HEK293 (cell line): ENCODE results near the gene NOXO1.

Experiments
- EGR2 ChIP-seq: fragments of 450-650 bp; formaldehyde crosslinking; IDR thresholded peaks from 2 replicates; pipeline ENCODE4 v1.5.1; 2016; ENCODE audit warnings: low read depth, missing biosample characterization, missing genetic modification characterization
- HOXD13 ChIP-seq: sonication (generic); formaldehyde crosslinking; IDR thresholded peaks from 2 replicates; pipeline ENCODE4 v1.8.0; 2022; ENCODE audit warnings: missing genetic modification reagents, borderline replicate concordance
- IKZF3 ChIP-seq: fragments of 450-650 bp; IDR thresholded peaks from 2 replicates; pipeline ENCODE4 v1.5.0; 2018; ENCODE audit warnings: missing biosample characterization, mild to moderate bottlenecking, missing genetic modification characterization, moderate library complexity
- KLF1 ChIP-seq: fragments of 450-650 bp; formaldehyde crosslinking; IDR thresholded peaks from 2 replicates; pipeline ENCODE4 v1.5.1; 2016; ENCODE audit warnings: missing biosample characterization, missing genetic modification characterization
- KLF10 ChIP-seq: fragments of 450-650 bp; IDR thresholded peaks from 2 replicates; pipeline ENCODE4 v1.5.1; 2018; ENCODE audit warnings: missing biosample characterization, mild to moderate bottlenecking, missing genetic modification characterization
- REPIN1 ChIP-seq: fragments of 450-650 bp; formaldehyde crosslinking; IDR thresholded peaks from 2 replicates; pipeline ENCODE4 v1.5.1; 2017; ENCODE audit warnings: missing biosample characterization, missing genetic modification characterization, low read depth
- SP7 ChIP-seq: fragments of 450-650 bp; formaldehyde crosslinking; IDR thresholded peaks from 2 replicates; pipeline ENCODE4 v1.5.1; 2016; ENCODE audit warnings: missing biosample characterization, missing genetic modification characterization
- ZBTB17 ChIP-seq: fragments of 450-650 bp; formaldehyde crosslinking; IDR thresholded peaks from 2 replicates; pipeline ENCODE4 v1.5.1; 2016; ENCODE audit warnings: missing biosample characterization, missing genetic modification characterization
- ZFP41 ChIP-seq: fragments of 450-650 bp; formaldehyde crosslinking; IDR thresholded peaks from 2 replicates; pipeline ENCODE4 v1.5.1; 2016; ENCODE audit warnings: missing biosample characterization, missing genetic modification characterization, borderline replicate concordance
- ZNF16 ChIP-seq: fragments of 450-650 bp; formaldehyde crosslinking; IDR thresholded peaks from 2 replicates; pipeline ENCODE4 v1.5.1; 2016; ENCODE audit warnings: low read depth, missing biosample characterization, missing genetic modification characterization
- ZNF239 ChIP-seq: fragments of 450-650 bp; formaldehyde crosslinking; IDR thresholded peaks from 2 replicates; pipeline ENCODE4 v1.5.1; 2016; ENCODE audit warnings: missing biosample characterization, missing genetic modification characterization
- ZNF341 ChIP-seq: fragments of 450-650 bp; formaldehyde crosslinking; IDR thresholded peaks from 2 replicates; pipeline ENCODE4; 2016; ENCODE audit warnings: low read depth, missing biosample characterization, missing genetic modification characterization
- ZNF426 ChIP-seq: fragments of 450-650 bp; formaldehyde crosslinking; IDR thresholded peaks from 2 replicates; pipeline ENCODE4 v1.5.1; 2017; ENCODE audit warnings: missing biosample characterization, missing genetic modification characterization, mild to moderate bottlenecking, inconsistent platforms, moderate library complexity
- ZNF544 ChIP-seq: fragments of 450-650 bp; formaldehyde crosslinking; IDR thresholded peaks from 2 replicates; pipeline ENCODE4 v1.5.0; 2017; ENCODE audit warnings: missing biosample characterization, missing genetic modification characterization
- ZNF623 ChIP-seq: fragments of 450-650 bp; formaldehyde crosslinking; IDR thresholded peaks from 2 replicates; pipeline ENCODE4 v1.5.1; 2016; ENCODE audit warnings: missing biosample characterization, missing genetic modification characterization
- ZNF776 ChIP-seq: fragments of 450-650 bp; formaldehyde crosslinking; IDR thresholded peaks from 2 replicates; pipeline ENCODE4 v1.5.0; 2017; ENCODE audit warnings: missing biosample characterization, missing genetic modification characterization, borderline replicate concordance
- ZNF843 ChIP-seq: fragments of 450-650 bp; formaldehyde crosslinking; IDR thresholded peaks from 2 replicates; pipeline ENCODE4 v1.5.1; 2016; ENCODE audit warnings: missing biosample characterization, missing genetic modification characterization
- TF ChIP-seq, protein P1 (sequence below): fragments of 450-650 bp; formaldehyde crosslinking; IDR thresholded peaks from 2 replicates; pipeline ENCODE4 v1.5.1; 2016; ENCODE audit warnings: missing biosample characterization, missing genetic modification characterization
- TF ChIP-seq, protein P2 (sequence below): fragments of 450-650 bp; IDR thresholded peaks from 2 replicates; pipeline ENCODE4 v1.5.1; 2018; ENCODE audit warnings: missing biosample characterization, mild to moderate bottlenecking, missing genetic modification characterization
- TF ChIP-seq, protein P3 (sequence below): fragments of 450-650 bp; formaldehyde crosslinking; IDR thresholded peaks from 2 replicates; pipeline ENCODE4 v1.5.1; 2016; ENCODE audit warnings: missing biosample characterization, missing genetic modification characterization
- TF ChIP-seq, protein P4 (sequence below): fragments of 450-650 bp; formaldehyde crosslinking; optimal IDR thresholded peaks from 2 replicates; pipeline ENCODE3; 2016; ENCODE audit warnings: missing biosample characterization, mild to moderate bottlenecking, missing genetic modification characterization
- TF ChIP-seq, protein P5 (sequence below): fragments of 450-650 bp; formaldehyde crosslinking; IDR thresholded peaks from 2 replicates; pipeline ENCODE4 v1.5.1; 2016; ENCODE audit warnings: missing biosample characterization, missing genetic modification characterization
- TF ChIP-seq, protein P6 (sequence below): fragments of 450-650 bp; formaldehyde crosslinking; IDR thresholded peaks from 2 replicates; pipeline ENCODE4 v1.5.1; 2016; ENCODE audit warnings: missing biosample characterization, missing genetic modification characterization, low read depth
- TF ChIP-seq, protein P7 (sequence below): fragments of 450-650 bp; formaldehyde crosslinking; IDR thresholded peaks from 2 replicates; pipeline ENCODE4 v1.5.1; 2016; ENCODE audit warnings: missing biosample characterization, missing genetic modification characterization
- TF ChIP-seq, protein P8 (sequence below): fragments of 450-650 bp; formaldehyde crosslinking; IDR thresholded peaks from 2 replicates; pipeline ENCODE4 v1.5.1; 2017; ENCODE audit warnings: missing biosample characterization, missing genetic modification characterization

The NOXO1 gene

DNA sequence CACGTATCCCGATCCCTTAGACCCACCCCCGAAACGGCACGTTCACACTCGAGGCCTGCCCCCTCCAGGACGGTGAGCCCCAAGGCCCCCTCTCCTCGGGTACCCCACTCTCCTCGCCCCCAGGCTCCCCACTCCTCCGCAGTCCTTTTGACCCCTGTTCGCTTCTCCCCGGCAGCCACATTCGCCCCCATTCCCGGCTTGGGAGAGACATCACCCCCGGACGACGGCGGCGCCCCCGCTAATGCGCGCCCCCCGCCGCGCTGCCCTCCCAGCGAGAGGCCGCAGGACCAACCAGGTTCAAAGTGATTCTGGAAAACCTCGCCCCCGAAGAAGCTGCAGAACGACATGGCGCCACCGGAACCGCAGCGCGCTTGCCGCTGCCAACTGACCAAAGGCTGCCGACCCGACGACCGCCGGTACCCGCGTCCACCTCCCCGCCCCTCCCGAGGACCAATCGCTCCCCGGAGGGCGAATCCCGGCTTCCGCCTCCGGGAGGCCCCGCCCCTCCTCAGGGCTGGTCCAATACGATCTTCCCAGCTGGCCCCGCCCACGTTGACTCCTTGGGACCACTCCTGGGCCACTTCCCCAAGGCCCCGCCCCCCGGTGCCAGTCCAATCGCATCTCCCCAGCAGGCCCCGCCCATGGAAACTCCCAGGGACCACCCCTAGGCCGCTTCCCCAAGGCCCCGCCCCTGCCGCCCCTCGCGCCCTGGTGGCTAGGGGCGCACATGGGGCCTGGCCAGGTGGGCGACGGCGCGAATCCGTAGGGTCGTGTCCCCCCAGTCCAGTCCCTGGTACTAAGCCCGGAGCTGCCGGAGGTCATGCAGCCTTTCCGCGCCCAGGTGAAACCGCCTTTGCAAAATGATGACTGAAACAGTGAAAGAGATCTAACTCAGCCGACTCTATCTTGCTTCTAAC, 38.2 kb downstream of the NOXO1 start, which contains the start of gene MSRB1 (continued):
- TF ChIP-seq, protein P1, sequence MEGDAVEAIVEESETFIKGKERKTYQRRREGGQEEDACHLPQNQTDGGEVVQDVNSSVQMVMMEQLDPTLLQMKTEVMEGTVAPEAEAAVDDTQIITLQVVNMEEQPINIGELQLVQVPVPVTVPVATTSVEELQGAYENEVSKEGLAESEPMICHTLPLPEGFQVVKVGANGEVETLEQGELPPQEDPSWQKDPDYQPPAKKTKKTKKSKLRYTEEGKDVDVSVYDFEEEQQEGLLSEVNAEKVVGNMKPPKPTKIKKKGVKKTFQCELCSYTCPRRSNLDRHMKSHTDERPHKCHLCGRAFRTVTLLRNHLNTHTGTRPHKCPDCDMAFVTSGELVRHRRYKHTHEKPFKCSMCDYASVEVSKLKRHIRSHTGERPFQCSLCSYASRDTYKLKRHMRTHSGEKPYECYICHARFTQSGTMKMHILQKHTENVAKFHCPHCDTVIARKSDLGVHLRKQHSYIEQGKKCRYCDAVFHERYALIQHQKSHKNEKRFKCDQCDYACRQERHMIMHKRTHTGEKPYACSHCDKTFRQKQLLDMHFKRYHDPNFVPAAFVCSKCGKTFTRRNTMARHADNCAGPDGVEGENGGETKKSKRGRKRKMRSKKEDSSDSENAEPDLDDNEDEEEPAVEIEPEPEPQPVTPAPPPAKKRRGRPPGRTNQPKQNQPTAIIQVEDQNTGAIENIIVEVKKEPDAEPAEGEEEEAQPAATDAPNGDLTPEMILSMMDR (tag by site-specific recombination): peak; percentile 48; the same call in 1 of the 2 replicates
- peak; percentile 83 for TF ChIP-seq ZNF341
- no peak for TF ChIP-seq ZFP41 (tag by site-specific recombination)
- TF ChIP-seq KLF10: peak; percentile 99
- TF ChIP-seq ZBTB17 (tag by site-specific recombination): peak; percentile 28; the same call in 1 of the 2 replicates
- TF ChIP-seq ZNF843 (tag by site-specific recombination): peak; percentile 23; the same call in 1 of the 2 replicates
- peak; percentile 43; the same call in 1 of the 2 replicates for TF ChIP-seq SP7
- TF ChIP-seq ZNF426 (tag by site-specific recombination): no peak
- no peak for TF ChIP-seq HOXD13 (CRISPR knock-in tag)
- peak; percentile 51; the same call in 1 of the 2 replicates for TF ChIP-seq REPIN1
- TF ChIP-seq ZNF239 (tag by site-specific recombination): peak; percentile 34; the same call in 1 of the 2 replicates
- no peak for TF ChIP-seq ZNF776 (tag by site-specific recombination)
- TF ChIP-seq, protein P2, sequence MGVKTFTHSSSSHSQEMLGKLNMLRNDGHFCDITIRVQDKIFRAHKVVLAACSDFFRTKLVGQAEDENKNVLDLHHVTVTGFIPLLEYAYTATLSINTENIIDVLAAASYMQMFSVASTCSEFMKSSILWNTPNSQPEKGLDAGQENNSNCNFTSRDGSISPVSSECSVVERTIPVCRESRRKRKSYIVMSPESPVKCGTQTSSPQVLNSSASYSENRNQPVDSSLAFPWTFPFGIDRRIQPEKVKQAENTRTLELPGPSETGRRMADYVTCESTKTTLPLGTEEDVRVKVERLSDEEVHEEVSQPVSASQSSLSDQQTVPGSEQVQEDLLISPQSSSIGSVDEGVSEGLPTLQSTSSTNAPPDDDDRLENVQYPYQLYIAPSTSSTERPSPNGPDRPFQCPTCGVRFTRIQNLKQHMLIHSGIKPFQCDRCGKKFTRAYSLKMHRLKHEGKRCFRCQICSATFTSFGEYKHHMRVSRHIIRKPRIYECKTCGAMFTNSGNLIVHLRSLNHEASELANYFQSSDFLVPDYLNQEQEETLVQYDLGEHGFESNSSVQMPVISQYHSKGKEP: no peak
- TF ChIP-seq, protein P3, sequence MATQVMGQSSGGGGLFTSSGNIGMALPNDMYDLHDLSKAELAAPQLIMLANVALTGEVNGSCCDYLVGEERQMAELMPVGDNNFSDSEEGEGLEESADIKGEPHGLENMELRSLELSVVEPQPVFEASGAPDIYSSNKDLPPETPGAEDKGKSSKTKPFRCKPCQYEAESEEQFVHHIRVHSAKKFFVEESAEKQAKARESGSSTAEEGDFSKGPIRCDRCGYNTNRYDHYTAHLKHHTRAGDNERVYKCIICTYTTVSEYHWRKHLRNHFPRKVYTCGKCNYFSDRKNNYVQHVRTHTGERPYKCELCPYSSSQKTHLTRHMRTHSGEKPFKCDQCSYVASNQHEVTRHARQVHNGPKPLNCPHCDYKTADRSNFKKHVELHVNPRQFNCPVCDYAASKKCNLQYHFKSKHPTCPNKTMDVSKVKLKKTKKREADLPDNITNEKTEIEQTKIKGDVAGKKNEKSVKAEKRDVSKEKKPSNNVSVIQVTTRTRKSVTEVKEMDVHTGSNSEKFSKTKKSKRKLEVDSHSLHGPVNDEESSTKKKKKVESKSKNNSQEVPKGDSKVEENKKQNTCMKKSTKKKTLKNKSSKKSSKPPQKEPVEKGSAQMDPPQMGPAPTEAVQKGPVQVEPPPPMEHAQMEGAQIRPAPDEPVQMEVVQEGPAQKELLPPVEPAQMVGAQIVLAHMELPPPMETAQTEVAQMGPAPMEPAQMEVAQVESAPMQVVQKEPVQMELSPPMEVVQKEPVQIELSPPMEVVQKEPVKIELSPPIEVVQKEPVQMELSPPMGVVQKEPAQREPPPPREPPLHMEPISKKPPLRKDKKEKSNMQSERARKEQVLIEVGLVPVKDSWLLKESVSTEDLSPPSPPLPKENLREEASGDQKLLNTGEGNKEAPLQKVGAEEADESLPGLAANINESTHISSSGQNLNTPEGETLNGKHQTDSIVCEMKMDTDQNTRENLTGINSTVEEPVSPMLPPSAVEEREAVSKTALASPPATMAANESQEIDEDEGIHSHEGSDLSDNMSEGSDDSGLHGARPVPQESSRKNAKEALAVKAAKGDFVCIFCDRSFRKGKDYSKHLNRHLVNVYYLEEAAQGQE: no peak
- no peak for TF ChIP-seq ZNF544 (tag by site-specific recombination)
- TF ChIP-seq, protein P4, sequence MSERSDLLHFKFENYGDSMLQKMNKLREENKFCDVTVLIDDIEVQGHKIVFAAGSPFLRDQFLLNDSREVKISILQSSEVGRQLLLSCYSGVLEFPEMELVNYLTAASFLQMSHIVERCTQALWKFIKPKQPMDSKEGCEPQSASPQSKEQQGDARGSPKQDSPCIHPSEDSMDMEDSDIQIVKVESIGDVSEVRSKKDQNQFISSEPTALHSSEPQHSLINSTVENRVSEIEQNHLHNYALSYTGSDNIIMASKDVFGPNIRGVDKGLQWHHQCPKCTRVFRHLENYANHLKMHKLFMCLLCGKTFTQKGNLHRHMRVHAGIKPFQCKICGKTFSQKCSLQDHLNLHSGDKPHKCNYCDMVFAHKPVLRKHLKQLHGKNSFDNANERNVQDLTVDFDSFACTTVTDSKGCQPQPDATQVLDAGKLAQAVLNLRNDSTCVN: peak; percentile 87
- TF ChIP-seq, protein P5, sequence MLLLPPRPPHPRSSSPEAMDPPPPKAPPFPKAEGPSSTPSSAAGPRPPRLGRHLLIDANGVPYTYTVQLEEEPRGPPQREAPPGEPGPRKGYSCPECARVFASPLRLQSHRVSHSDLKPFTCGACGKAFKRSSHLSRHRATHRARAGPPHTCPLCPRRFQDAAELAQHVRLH (tag by site-specific recombination): 0 out of 2 replicates have a peak, but pooled peaks have one; percentile 47
- TF ChIP-seq EGR2 (tag by site-specific recombination): peak; percentile 64
- TF ChIP-seq, protein P6, sequence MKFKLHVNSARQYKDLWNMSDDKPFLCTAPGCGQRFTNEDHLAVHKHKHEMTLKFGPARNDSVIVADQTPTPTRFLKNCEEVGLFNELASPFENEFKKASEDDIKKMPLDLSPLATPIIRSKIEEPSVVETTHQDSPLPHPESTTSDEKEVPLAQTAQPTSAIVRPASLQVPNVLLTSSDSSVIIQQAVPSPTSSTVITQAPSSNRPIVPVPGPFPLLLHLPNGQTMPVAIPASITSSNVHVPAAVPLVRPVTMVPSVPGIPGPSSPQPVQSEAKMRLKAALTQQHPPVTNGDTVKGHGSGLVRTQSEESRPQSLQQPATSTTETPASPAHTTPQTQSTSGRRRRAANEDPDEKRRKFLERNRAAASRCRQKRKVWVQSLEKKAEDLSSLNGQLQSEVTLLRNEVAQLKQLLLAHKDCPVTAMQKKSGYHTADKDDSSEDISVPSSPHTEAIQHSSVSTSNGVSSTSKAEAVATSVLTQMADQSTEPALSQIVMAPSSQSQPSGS (tag by site-specific recombination): no peak
- TF ChIP-seq ZNF623 (tag by site-specific recombination): no peak
- TF ChIP-seq, protein P7, sequence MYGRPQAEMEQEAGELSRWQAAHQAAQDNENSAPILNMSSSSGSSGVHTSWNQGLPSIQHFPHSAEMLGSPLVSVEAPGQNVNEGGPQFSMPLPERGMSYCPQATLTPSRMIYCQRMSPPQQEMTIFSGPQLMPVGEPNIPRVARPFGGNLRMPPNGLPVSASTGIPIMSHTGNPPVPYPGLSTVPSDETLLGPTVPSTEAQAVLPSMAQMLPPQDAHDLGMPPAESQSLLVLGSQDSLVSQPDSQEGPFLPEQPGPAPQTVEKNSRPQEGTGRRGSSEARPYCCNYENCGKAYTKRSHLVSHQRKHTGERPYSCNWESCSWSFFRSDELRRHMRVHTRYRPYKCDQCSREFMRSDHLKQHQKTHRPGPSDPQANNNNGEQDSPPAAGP (tag by site-specific recombination): peak; percentile 57; the same call in 1 of the 2 replicates
- peak; percentile 31 for TF ChIP-seq KLF1 (tag by site-specific recombination)
- TF ChIP-seq ZNF16 (tag by site-specific recombination): no peak
- TF ChIP-seq, protein P8, sequence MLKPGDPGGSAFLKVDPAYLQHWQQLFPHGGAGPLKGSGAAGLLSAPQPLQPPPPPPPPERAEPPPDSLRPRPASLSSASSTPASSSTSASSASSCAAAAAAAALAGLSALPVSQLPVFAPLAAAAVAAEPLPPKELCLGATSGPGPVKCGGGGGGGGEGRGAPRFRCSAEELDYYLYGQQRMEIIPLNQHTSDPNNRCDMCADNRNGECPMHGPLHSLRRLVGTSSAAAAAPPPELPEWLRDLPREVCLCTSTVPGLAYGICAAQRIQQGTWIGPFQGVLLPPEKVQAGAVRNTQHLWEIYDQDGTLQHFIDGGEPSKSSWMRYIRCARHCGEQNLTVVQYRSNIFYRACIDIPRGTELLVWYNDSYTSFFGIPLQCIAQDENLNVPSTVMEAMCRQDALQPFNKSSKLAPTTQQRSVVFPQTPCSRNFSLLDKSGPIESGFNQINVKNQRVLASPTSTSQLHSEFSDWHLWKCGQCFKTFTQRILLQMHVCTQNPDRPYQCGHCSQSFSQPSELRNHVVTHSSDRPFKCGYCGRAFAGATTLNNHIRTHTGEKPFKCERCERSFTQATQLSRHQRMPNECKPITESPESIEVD: no peak
- no peak for TF ChIP-seq IKZF3 (tag by site-specific recombination)
